CD4-positive, alpha-beta T cell (primary cell): ENCODE results near the gene CAPN9. TPM values are rescaled to one million over a fixed set of nuclear protein-coding genes. Genes with fewer than 3 reads are reported as not detected.
"Not testable (repeated sequence)": the region's sequence is repeated elsewhere in the genome, so short reads cannot be mapped to it uniquely, and the experiment has no call there.

Source experiments
- ATAC-seq: fragments of 200-7000 bp; cut with Tn5 transposase; one replicate; pipeline ENCODE4 v1.10.0; 2022; ENCODE audit warnings: mild to moderate bottlenecking; ENCODE audit not compliant: poor library complexity
- CTCF ChIA-PET: fragments of 350-600 bp; sonication (Branson Sonifier 250); formaldehyde crosslinking; loops from one replicate; lab custom pipeline; 2021; ENCODE audit warnings: antibody characterized with exemption, inconsistent platforms; lab: Charles Lee
- POLR2A ChIA-PET: fragments of 350-600 bp; sonication (Branson Sonifier 250); formaldehyde crosslinking; loops from one replicate; lab custom pipeline; 2021; ENCODE audit warnings: antibody characterized with exemption, inconsistent platforms; lab: Charles Lee
- DNase-seq, 14 experiments: peaks; one replicate each; pipeline ENCODE4 v3.0.0-alpha.2; 2013 to 2020; ENCODE audit warnings: mixed read lengths in 2 of 14
- H3K27ac ChIP-seq, 2 donors: one replicate each; pipeline versions ENCODE4 v1.5.1 to v1.7.0; 2013; ENCODE audit warnings: low read length in 2 of 2, low read depth in 1 of 2, mild to moderate bottlenecking in 1 of 2
- H3K27me3 ChIP-seq, 2 experiments: 1 replicate in 1 of 2; 2 replicates in 1 of 2; pipeline versions ENCODE4 v1.6.1 to v1.7.0; 2013; ENCODE audit warnings: low read length in 2 of 2, control low read depth in 1 of 2, mild to moderate bottlenecking in 1 of 2, moderate library complexity in 1 of 2; ENCODE audit not compliant: insufficient read depth in 2 of 2, control insufficient read depth in 1 of 2
- H3K36me3 ChIP-seq: one replicate; pipeline ENCODE4 v1.6.1; 2013; ENCODE audit warnings: low read length, control low read depth; ENCODE audit not compliant: insufficient read depth
- H3K4me1 ChIP-seq: one replicate; pipeline ENCODE4 v1.6.1; 2013; ENCODE audit warnings: low read length, control low read depth; ENCODE audit not compliant: insufficient read depth
- H3K4me3 ChIP-seq: one replicate; pipeline ENCODE4 v1.5.1; 2013; ENCODE audit warnings: mild to moderate bottlenecking, low read length, moderate library complexity
- H3K9me3 ChIP-seq, 2 experiments: 1 replicate in 1 of 2; 2 replicates in 1 of 2; pipeline versions ENCODE4 v1.6.1 to v1.7.0; 2013; ENCODE audit warnings: low read length in 2 of 2, mild to moderate bottlenecking in 2 of 2, control low read depth in 1 of 2, moderate library complexity in 1 of 2; ENCODE audit not compliant: control insufficient read depth in 1 of 2, insufficient read depth in 1 of 2
- H3K27ac Mint-ChIP-seq: one replicate; pipeline ENCODE4 v1.8.0; 2020; ENCODE audit warnings: mixed read lengths
- H3K27me3 Mint-ChIP-seq: one replicate; pipeline ENCODE4 v1.8.0; 2021; ENCODE audit warnings: mixed read lengths
- H3K36me3 Mint-ChIP-seq: one replicate; pipeline ENCODE4 v1.8.0; 2021; ENCODE audit warnings: low read depth, mixed read lengths
- H3K4me1 Mint-ChIP-seq: one replicate; pipeline ENCODE4 v1.8.0; 2021; ENCODE audit warnings: low read depth, mixed read lengths
- H3K4me3 Mint-ChIP-seq: one replicate; pipeline ENCODE4 v1.8.0; 2020; ENCODE audit warnings: mild to moderate bottlenecking, mixed read lengths
- H3K9me3 Mint-ChIP-seq: one replicate; pipeline ENCODE4 v1.8.0; 2020; ENCODE audit warnings: mixed read lengths
- CTCF ChIP-seq: fragments of 200-600 bp; IDR thresholded peaks from one replicate; pipeline ENCODE4 v1.8.0; 2022; ENCODE audit warnings: antibody characterized with exemption, mild to moderate bottlenecking
- intact Hi-C, 2 experiments: fragments of 100-400 bp; cut with DNase I in 1 of 2; cut with micrococcal nuclease in 1 of 2; formaldehyde crosslinking; loops; one replicate each; pipeline versions ENCODE4 v1.15.1 to v1.9.0; 2023 to 2025; cut with DNase I, micrococcal nuclease
- total RNA-seq, 174 experiments: library from RNA in 2 of 174; stranded (reverse) in 2 of 174; gene quantifications; one replicate each; pipeline ENCODE4 v1.2.3 and lab custom pipeline; 2021 to 2026

CAPN9 gene
- total RNA-seq, 2 experiments from 2014 or later: not detected

GRCh38 chr1:230713915-230714764 is 33.0 kb upstream of the CAPN9 start, which contains the start of gene AGT:
Gene AGT (minus strand): TSS chr1:230714122. CDS start chr1:230710823, 3,299 bp downstream.
- Mint-ChIP-seq H3K9me3 (peaks cover 3% of the 10 kb centered on the region), H3K27ac (no peak within 1 kb of the TSS), H3K4me1 (no peaks in the 10 kb centered on the region), H3K4me3 (no peak within 1 kb of the TSS), H3K36me3 (no peaks in the 10 kb centered on the region), H3K27me3 (peaks cover 4% of the 10 kb centered on the region)
- Histone ChIP-seq H3K36me3 (no peaks in the 10 kb centered on the region), H3K27ac (no peak within 1 kb of the TSS), H3K4me1 (no peaks in the 10 kb centered on the region), H3K4me3 (no peak within 1 kb of the TSS), H3K9me3 (no peaks in the 10 kb centered on the region), H3K27me3 (peaks cover 0 to 5% of the 10 kb centered on the region in 2 experiments)
- POLR2A ChIA-PET: no interaction called here
- CTCF ChIA-PET: no interaction called here
- DNase-seq (no peak), ATAC-seq (no peak)
- no peak for TF ChIP-seq CTCF
- intact Hi-C loops: no loop called here

- POLR2A ChIA-PET: no interaction called here
- Mint-ChIP-seq H3K4me3 (no peak overlapping the region), H3K9me3 (peaks cover 3% of the 10 kb centered on the region), H3K27ac (no peak overlapping the region), H3K36me3 (no peaks in the 10 kb centered on the region), H3K4me1 (no peaks in the 10 kb centered on the region), H3K27me3 (peaks cover 6% of the 10 kb centered on the region)
- TF ChIP-seq CTCF: no peak
- Histone ChIP-seq H3K27ac (no peak overlapping the region), H3K36me3 (no peaks in the 10 kb centered on the region), H3K27me3 (peaks cover 0 to 5% of the 10 kb centered on the region in 2 experiments), H3K4me3 (no peak overlapping the region), H3K4me1 (no peaks in the 10 kb centered on the region), H3K9me3 (no peaks in the 10 kb centered on the region)
- intact Hi-C loops: no loop called here
- DNase-seq (no peak), ATAC-seq (no peak)
- CTCF ChIA-PET: no interaction called here
Observed at GRCh38 chr1:230715510-230715909, 31.7 kb upstream of the CAPN9 start.

GRCh38 chr1:230716453-230716852 is 30.7 kb upstream of the CAPN9 start:
- H3K27ac Mint-ChIP-seq, H3K9me3 Mint-ChIP-seq, POLR2A ChIA-PET, ATAC-seq, CTCF ChIA-PET, H3K4me3 Mint-ChIP-seq, H3K4me1 ChIP-seq, H3K36me3 Mint-ChIP-seq, H3K27ac ChIP-seq, H3K4me3 ChIP-seq, H3K4me1 Mint-ChIP-seq, H3K36me3 ChIP-seq, intact Hi-C loops, DNase-seq, H3K27me3 Mint-ChIP-seq, H3K27me3 ChIP-seq, H3K9me3 ChIP-seq: not testable (repeated sequence)
